ENCODE results near the gene BAD.

- TF ChIP-seq CTCF (conservative IDR thresholded peaks at IDR 0.05; ENCODE audit: low read depth, low read length), result no peak
- no peak for TF ChIP-seq EZH2 (IDR thresholded peaks at IDR 0.05; ENCODE audit: low read length, unreplicated experiment)
- no peak for TF ChIP-seq EZH2phosphoT487 (IDR thresholded peaks at IDR 0.05; ENCODE audit: borderline replicate concordance, low read length)
Measured at GRCh38 chr11:64267207-64267945, 17.1 kb downstream of the BAD start.

Data from PC-3 (cell line).